HEK293 (cell line): Measurements from ENCODE around the gene APLP1.
A peak's percentile ranks its signal among the peaks of the same experiment; 100 is the strongest.

ENCODE experiments used
- BCL11A ChIP-seq: fragments of 450-650 bp; formaldehyde crosslinking; IDR thresholded peaks from 2 replicates; pipeline ENCODE4 v1.5.1; 2016; ENCODE audit warnings: low read depth, missing biosample characterization, missing genetic modification characterization
- GLI4 ChIP-seq: fragments of 450-650 bp; formaldehyde crosslinking; IDR thresholded peaks from 2 replicates; pipeline ENCODE4 v1.5.1; 2016; ENCODE audit warnings: missing biosample characterization, missing genetic modification characterization
- GLIS1 ChIP-seq: fragments of 450-650 bp; formaldehyde crosslinking; IDR thresholded peaks from 2 replicates; pipeline ENCODE4 v1.5.1; 2016; ENCODE audit warnings: missing biosample characterization, missing genetic modification characterization
- HOXD13 ChIP-seq: sonication (generic); formaldehyde crosslinking; IDR thresholded peaks from 2 replicates; pipeline ENCODE4 v1.8.0; 2022; ENCODE audit warnings: missing genetic modification reagents, borderline replicate concordance
- KLF9 ChIP-seq: fragments of 450-650 bp; formaldehyde crosslinking; IDR thresholded peaks from 2 replicates; pipeline ENCODE4 v1.5.1; 2016; ENCODE audit warnings: missing biosample characterization, missing genetic modification characterization, low read depth
- MYNN ChIP-seq: fragments of 450-650 bp; formaldehyde crosslinking; IDR thresholded peaks from 2 replicates; pipeline ENCODE4 v1.5.1; 2016; ENCODE audit warnings: missing biosample characterization, missing genetic modification characterization, borderline replicate concordance
- SALL2 ChIP-seq: fragments of 450-650 bp; formaldehyde crosslinking; IDR thresholded peaks from 2 replicates; pipeline ENCODE4 v1.5.0; 2017; ENCODE audit warnings: missing biosample characterization, mild to moderate bottlenecking, missing genetic modification characterization, borderline replicate concordance
- TCF7L2 ChIP-seq: IDR thresholded peaks from 2 replicates; pipeline ENCODE4 v1.6.1; 2011; ENCODE audit warnings: low read depth, mild to moderate bottlenecking, inconsistent platforms, low read length, moderate library complexity, borderline replicate concordance
- TRIM28 ChIP-seq: IDR thresholded peaks from 2 replicates; pipeline ENCODE4 v1.6.1; 2011; ENCODE audit warnings: low read length, control low read depth, borderline replicate concordance
- ZNF10 ChIP-seq: fragments of 450-650 bp; formaldehyde crosslinking; IDR thresholded peaks from 2 replicates; pipeline ENCODE4 v1.5.1; 2017; ENCODE audit warnings: missing biosample characterization, missing genetic modification characterization
- ZNF146 ChIP-seq: fragments of 450-650 bp; formaldehyde crosslinking; IDR thresholded peaks from 2 replicates; pipeline ENCODE4 v1.5.1; 2016; ENCODE audit warnings: missing biosample characterization, missing genetic modification characterization
- ZNF174 ChIP-seq: fragments of 450-650 bp; formaldehyde crosslinking; IDR thresholded peaks from 2 replicates; pipeline ENCODE4 v1.5.0; 2017; ENCODE audit warnings: missing biosample characterization, mild to moderate bottlenecking, missing genetic modification characterization
- ZNF211 ChIP-seq: fragments of 450-650 bp; formaldehyde crosslinking; IDR thresholded peaks from 2 replicates; pipeline ENCODE4 v1.5.1; 2016; ENCODE audit warnings: low read depth, missing biosample characterization, missing genetic modification characterization
- ZNF24 ChIP-seq: fragments of 450-650 bp; formaldehyde crosslinking; IDR thresholded peaks from 2 replicates; pipeline ENCODE4 v1.5.1; 2016; ENCODE audit warnings: missing biosample characterization, missing genetic modification characterization
- ZNF311 ChIP-seq: fragments of 450-650 bp; formaldehyde crosslinking; IDR thresholded peaks from 2 replicates; pipeline ENCODE4 v1.5.1; 2017; ENCODE audit warnings: missing biosample characterization, missing genetic modification characterization, borderline replicate concordance
- ZNF366 ChIP-seq: fragments of 450-650 bp; formaldehyde crosslinking; conservative IDR thresholded peaks from 2 replicates; pipeline ENCODE4 v1.5.1; 2016; ENCODE audit warnings: missing biosample characterization, missing genetic modification characterization
- ZNF473 ChIP-seq: fragments of 450-650 bp; formaldehyde crosslinking; IDR thresholded peaks from 2 replicates; pipeline ENCODE4 v1.5.1; 2017; ENCODE audit warnings: missing biosample characterization, missing genetic modification characterization
- ZNF510 ChIP-seq: fragments of 450-650 bp; formaldehyde crosslinking; IDR thresholded peaks from 2 replicates; pipeline ENCODE4 v1.5.1; 2018; ENCODE audit warnings: mild to moderate bottlenecking, missing genetic modification characterization, missing biosample characterization; ENCODE audit not compliant: insufficient replicate concordance
- ZNF555 ChIP-seq: fragments of 450-650 bp; formaldehyde crosslinking; conservative IDR thresholded peaks from 2 replicates; pipeline ENCODE4 v1.5.1; 2017; ENCODE audit warnings: missing biosample characterization, mild to moderate bottlenecking, missing genetic modification characterization, inconsistent platforms
- ZNF629 ChIP-seq: fragments of 450-650 bp; formaldehyde crosslinking; IDR thresholded peaks from 2 replicates; pipeline ENCODE4 v1.5.1; 2017; ENCODE audit warnings: missing biosample characterization, missing genetic modification characterization
- ZNF658 ChIP-seq: fragments of 450-650 bp; formaldehyde crosslinking; IDR thresholded peaks from 2 replicates; pipeline ENCODE4; 2016; ENCODE audit warnings: missing biosample characterization, missing genetic modification characterization
- ZNF670 ChIP-seq: fragments of 450-650 bp; formaldehyde crosslinking; IDR thresholded peaks from 2 replicates; pipeline ENCODE4 v1.5.1; 2016; ENCODE audit warnings: missing biosample characterization, missing genetic modification characterization, low read depth
- ZNF677 ChIP-seq: fragments of 450-650 bp; IDR thresholded peaks from 2 replicates; pipeline ENCODE4 v1.5.0; 2018; ENCODE audit warnings: missing biosample characterization, mild to moderate bottlenecking, missing genetic modification characterization, moderate library complexity
- ZNF701 ChIP-seq: fragments of 450-650 bp; formaldehyde crosslinking; IDR thresholded peaks from 2 replicates; pipeline ENCODE4 v1.5.1; 2016; ENCODE audit warnings: missing biosample characterization, missing genetic modification characterization
- ZNF747 ChIP-seq: fragments of 450-650 bp; formaldehyde crosslinking; IDR thresholded peaks from 2 replicates; pipeline ENCODE4 v1.5.1; 2016; ENCODE audit warnings: missing biosample characterization, missing genetic modification characterization
- ZNF792 ChIP-seq: fragments of 450-650 bp; formaldehyde crosslinking; IDR thresholded peaks from 2 replicates; pipeline ENCODE4 v1.5.1; 2016; ENCODE audit warnings: missing biosample characterization, missing genetic modification characterization
- TF ChIP-seq, protein P1 (sequence below): fragments of 450-650 bp; formaldehyde crosslinking; IDR thresholded peaks from 2 replicates; pipeline ENCODE4 v1.5.1; 2016; ENCODE audit warnings: missing biosample characterization, missing genetic modification characterization
- TF ChIP-seq, protein P2 (sequence below): fragments of 450-650 bp; formaldehyde crosslinking; IDR thresholded peaks from 2 replicates; pipeline ENCODE4 v1.5.1; 2016; ENCODE audit warnings: missing biosample characterization, missing genetic modification characterization
- TF ChIP-seq, protein P3 (sequence below): fragments of 450-650 bp; formaldehyde crosslinking; IDR thresholded peaks from 2 replicates; pipeline ENCODE4 v1.5.1; 2016; ENCODE audit warnings: missing biosample characterization, missing genetic modification characterization
- TF ChIP-seq, protein P4 (sequence below): fragments of 450-650 bp; formaldehyde crosslinking; IDR thresholded peaks from 2 replicates; pipeline ENCODE4 v1.5.1; 2016; ENCODE audit warnings: missing biosample characterization, missing genetic modification characterization
- TF ChIP-seq, protein P5 (sequence below): IDR thresholded peaks from 2 replicates; pipeline ENCODE4 v1.6.1; 2011; ENCODE audit warnings: mild to moderate bottlenecking, low read depth, low read length, borderline replicate concordance

APLP1 gene

DNA sequence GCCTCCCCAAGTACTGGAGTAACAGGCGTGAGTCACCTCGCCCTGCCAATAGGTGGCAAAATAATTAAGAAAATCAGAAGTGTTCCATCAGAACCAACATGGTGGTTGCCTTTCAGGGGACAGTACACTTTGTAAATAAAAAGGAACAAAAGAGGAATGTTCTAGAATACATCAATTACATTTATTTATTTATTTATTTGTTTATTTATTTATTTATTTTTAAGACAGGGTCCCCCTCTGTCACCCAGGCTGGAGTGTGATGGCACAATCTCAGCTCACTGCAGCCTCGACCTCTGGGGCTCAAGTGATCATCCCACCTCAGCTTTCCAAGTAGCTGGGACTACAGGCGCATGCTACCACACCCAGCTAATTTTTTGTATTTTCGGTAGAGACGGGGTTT, 52.6 kb downstream of the APLP1 start (continued):
- TF ChIP-seq, protein P1, sequence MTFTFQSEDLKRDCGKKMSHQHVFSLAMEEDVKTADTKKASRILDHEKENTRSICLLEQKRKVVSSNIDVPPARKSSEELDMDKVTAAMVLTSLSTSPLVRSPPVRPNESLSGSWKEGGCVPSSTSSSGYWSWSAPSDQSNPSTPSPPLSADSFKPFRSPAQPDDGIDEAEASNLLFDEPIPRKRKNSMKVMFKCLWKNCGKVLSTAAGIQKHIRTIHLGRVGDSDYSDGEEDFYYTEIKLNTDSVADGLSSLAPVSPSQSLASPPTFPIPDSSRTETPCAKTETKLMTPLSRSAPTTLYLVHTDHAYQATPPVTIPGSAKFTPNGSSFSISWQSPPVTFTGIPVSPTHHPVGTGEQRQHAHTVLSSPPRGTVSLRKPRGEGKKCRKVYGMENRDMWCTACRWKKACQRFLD (tag by site-specific recombination): peak; percentile 69; the same call in 1 of the 2 replicates
- TF ChIP-seq ZNF658 (tag by site-specific recombination) (no peak), ZNF677 (tag by site-specific recombination) (no peak), MYNN (tag by site-specific recombination) (no peak), GLI4 (tag by site-specific recombination) (no peak), ZNF24 (tag by site-specific recombination) (no peak), KLF9 (tag by site-specific recombination) (no peak), SALL2 (tag by site-specific recombination) (no peak), HOXD13 (CRISPR knock-in tag) (no peak), ZNF792 (tag by site-specific recombination) (no peak), ZNF10 (tag by site-specific recombination) (no peak; the same call in 1 of the 2 replicates), GLIS1 (tag by site-specific recombination) (no peak), ZNF146 (no peak), ZNF473 (no peak), TCF7L2 (no peak), BCL11A (tag by site-specific recombination) (no peak), ZNF747 (no peak), TRIM28 (no peak), ZNF174 (tag by site-specific recombination) (no peak), ZNF510 (tag by site-specific recombination) (no peak), ZNF366 (tag by site-specific recombination) (no peak), ZNF701 (tag by site-specific recombination) (no peak), ZNF211 (tag by site-specific recombination) (no peak), ZNF670 (tag by site-specific recombination) (no peak), ZNF629 (peak; percentile 65), ZNF555 (peak; percentile 88), ZNF311 (no peak)
- TF ChIP-seq, protein P2, sequence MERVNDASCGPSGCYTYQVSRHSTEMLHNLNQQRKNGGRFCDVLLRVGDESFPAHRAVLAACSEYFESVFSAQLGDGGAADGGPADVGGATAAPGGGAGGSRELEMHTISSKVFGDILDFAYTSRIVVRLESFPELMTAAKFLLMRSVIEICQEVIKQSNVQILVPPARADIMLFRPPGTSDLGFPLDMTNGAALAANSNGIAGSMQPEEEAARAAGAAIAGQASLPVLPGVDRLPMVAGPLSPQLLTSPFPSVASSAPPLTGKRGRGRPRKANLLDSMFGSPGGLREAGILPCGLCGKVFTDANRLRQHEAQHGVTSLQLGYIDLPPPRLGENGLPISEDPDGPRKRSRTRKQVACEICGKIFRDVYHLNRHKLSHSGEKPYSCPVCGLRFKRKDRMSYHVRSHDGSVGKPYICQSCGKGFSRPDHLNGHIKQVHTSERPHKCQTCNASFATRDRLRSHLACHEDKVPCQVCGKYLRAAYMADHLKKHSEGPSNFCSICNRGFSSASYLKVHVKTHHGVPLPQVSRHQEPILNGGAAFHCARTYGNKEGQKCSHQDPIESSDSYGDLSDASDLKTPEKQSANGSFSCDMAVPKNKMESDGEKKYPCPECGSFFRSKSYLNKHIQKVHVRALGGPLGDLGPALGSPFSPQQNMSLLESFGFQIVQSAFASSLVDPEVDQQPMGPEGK (tag by site-specific recombination): no peak
- TF ChIP-seq, protein P3, sequence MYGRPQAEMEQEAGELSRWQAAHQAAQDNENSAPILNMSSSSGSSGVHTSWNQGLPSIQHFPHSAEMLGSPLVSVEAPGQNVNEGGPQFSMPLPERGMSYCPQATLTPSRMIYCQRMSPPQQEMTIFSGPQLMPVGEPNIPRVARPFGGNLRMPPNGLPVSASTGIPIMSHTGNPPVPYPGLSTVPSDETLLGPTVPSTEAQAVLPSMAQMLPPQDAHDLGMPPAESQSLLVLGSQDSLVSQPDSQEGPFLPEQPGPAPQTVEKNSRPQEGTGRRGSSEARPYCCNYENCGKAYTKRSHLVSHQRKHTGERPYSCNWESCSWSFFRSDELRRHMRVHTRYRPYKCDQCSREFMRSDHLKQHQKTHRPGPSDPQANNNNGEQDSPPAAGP (tag by site-specific recombination): no peak
- TF ChIP-seq, protein P4, sequence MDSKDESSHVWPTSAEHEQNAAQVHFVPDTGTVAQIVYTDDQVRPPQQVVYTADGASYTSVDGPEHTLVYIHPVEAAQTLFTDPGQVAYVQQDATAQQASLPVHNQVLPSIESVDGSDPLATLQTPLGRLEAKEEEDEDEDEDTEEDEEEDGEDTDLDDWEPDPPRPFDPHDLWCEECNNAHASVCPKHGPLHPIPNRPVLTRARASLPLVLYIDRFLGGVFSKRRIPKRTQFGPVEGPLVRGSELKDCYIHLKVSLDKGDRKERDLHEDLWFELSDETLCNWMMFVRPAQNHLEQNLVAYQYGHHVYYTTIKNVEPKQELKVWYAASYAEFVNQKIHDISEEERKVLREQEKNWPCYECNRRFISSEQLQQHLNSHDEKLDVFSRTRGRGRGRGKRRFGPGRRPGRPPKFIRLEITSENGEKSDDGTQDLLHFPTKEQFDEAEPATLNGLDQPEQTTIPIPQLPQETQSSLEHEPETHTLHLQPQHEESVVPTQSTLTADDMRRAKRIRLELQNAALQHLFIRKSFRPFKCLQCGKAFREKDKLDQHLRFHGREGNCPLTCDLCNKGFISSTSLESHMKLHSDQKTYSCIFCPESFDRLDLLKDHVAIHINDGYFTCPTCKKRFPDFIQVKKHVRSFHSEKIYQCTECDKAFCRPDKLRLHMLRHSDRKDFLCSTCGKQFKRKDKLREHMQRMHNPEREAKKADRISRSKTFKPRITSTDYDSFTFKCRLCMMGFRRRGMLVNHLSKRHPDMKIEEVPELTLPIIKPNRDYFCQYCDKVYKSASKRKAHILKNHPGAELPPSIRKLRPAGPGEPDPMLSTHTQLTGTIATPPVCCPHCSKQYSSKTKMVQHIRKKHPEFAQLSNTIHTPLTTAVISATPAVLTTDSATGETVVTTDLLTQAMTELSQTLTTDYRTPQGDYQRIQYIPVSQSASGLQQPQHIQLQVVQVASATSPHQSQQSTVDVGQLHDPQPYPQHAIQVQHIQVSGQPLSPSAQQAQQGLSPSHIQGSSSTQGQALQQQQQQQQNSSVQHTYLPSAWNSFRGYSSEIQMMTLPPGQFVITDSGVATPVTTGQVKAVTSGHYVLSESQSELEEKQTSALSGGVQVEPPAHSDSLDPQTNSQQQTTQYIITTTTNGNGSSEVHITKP (tag by site-specific recombination): no peak
- TF ChIP-seq, protein P5, sequence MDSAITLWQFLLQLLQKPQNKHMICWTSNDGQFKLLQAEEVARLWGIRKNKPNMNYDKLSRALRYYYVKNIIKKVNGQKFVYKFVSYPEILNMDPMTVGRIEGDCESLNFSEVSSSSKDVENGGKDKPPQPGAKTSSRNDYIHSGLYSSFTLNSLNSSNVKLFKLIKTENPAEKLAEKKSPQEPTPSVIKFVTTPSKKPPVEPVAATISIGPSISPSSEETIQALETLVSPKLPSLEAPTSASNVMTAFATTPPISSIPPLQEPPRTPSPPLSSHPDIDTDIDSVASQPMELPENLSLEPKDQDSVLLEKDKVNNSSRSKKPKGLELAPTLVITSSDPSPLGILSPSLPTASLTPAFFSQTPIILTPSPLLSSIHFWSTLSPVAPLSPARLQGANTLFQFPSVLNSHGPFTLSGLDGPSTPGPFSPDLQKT: no peak
